ENCODE data around the gene TULP4. TPM values are rescaled to one million over a fixed set of nuclear protein-coding genes. Genes with fewer than 3 reads are reported as not detected.

TULP4 gene
- total RNA-seq, 1 experiment from 2014 or later: 82.0 TPM

DNA sequence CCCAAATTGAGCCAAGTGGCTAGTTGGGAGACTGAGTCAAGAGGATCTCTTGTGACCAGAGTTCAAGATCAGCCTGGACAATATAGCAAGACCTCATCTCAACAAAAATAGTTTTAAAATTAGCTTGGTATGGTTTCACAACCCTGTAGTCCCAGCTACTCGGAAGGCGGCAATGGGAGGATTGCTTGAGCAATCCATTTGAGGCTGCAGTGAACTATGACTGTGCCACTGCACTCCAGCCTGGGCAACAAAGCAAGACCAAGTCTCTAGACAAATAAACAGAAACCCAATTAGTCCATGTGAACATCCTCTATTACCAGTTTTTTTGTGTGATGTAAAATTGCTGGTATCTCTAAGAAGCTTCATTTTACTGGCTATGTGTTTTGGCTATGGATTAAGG is 106.2 kb downstream of the TULP4 start:
- ChIA-PET CTCF (no interaction called here), POLR2A (ENCODE audit: low non-redundant PET) (no interaction called here)
- peaks cover 8% of the 10 kb centered on the region for H3K4me1 ChIP-seq (ENCODE audit: insufficient read depth, low read length, poor library complexity, severe bottlenecking)
- H3K27me3 ChIP-seq (replicated peaks; ENCODE audit: insufficient read depth, low read depth, low read length, poor library complexity): no peaks in the 10 kb centered on the region
- peaks cover 4% of the 10 kb centered on the region for H3K9me3 ChIP-seq (ENCODE audit: low read depth, low read length, poor library complexity, severe bottlenecking)
- BruUV-seq (replicated peaks): no TSS peak
- TF ChIP-seq, protein P1, sequence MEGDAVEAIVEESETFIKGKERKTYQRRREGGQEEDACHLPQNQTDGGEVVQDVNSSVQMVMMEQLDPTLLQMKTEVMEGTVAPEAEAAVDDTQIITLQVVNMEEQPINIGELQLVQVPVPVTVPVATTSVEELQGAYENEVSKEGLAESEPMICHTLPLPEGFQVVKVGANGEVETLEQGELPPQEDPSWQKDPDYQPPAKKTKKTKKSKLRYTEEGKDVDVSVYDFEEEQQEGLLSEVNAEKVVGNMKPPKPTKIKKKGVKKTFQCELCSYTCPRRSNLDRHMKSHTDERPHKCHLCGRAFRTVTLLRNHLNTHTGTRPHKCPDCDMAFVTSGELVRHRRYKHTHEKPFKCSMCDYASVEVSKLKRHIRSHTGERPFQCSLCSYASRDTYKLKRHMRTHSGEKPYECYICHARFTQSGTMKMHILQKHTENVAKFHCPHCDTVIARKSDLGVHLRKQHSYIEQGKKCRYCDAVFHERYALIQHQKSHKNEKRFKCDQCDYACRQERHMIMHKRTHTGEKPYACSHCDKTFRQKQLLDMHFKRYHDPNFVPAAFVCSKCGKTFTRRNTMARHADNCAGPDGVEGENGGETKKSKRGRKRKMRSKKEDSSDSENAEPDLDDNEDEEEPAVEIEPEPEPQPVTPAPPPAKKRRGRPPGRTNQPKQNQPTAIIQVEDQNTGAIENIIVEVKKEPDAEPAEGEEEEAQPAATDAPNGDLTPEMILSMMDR (conservative IDR thresholded peaks at IDR 0.05; ENCODE audit: low read depth, low read length): no peak
- no peak for TF ChIP-seq EZH2 (IDR thresholded peaks at IDR 0.05; ENCODE audit: borderline replicate concordance, low read depth, low read length, poor library complexity, severe bottlenecking)
- H3K27ac ChIP-seq (ENCODE audit: low read depth, low read length, poor library complexity, severe bottlenecking): no peak overlapping the region
- intact Hi-C loops (cut with micrococcal nuclease; ENCODE audit: unreplicated experiment): no loop called here
- no peaks in the 10 kb centered on the region for H3K36me3 ChIP-seq (ENCODE audit: insufficient read depth, low read length, poor library complexity, severe bottlenecking)
- DNase-seq (ENCODE audit: low spot score): no peak
- H3K4me3 ChIP-seq (ENCODE audit: low read depth, low read length, poor library complexity, severe bottlenecking): no peak overlapping the region

DNA sequence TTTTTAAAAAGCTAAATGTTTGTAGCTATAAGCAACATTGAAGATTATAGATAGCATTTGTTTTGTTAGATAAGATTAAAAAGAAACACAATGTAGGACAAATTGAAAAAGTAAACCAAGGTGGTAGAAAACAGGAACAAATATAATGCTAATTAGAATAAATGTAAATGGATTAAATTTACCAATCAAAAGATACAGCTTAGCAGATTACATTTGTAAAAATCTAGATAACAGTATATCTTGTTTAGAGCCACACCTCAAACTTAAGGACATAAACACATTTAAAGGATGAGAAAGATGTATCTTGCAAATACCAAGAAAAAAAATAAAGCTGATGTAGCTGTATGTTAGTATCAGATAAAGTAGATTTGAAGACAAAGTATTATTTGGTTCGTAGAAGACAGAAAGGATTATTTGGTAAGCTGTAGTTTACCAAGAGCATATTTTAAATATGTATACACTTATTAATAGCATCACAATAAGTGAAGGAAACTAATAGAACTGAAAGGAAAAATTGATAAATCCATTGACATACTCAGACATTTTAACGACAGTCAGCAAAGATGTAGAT is 107.2 kb downstream of the TULP4 start:
- BruUV-seq (replicated peaks): no TSS peak
- DNase-seq (ENCODE audit: low spot score): no peak
- Histone ChIP-seq H3K36me3 (ENCODE audit: insufficient read depth, low read length, poor library complexity, severe bottlenecking) (no peaks in the 10 kb centered on the region), H3K4me1 (ENCODE audit: insufficient read depth, low read length, poor library complexity, severe bottlenecking) (peaks cover 4% of the 10 kb centered on the region), H3K9me3 (ENCODE audit: low read depth, low read length, poor library complexity, severe bottlenecking) (peaks cover 4% of the 10 kb centered on the region), H3K27ac (ENCODE audit: low read depth, low read length, poor library complexity, severe bottlenecking) (no peak overlapping the region), H3K4me3 (ENCODE audit: low read depth, low read length, poor library complexity, severe bottlenecking) (no peak overlapping the region), H3K27me3 (replicated peaks; ENCODE audit: insufficient read depth, low read depth, low read length, poor library complexity) (no peaks in the 10 kb centered on the region)
- intact Hi-C loops (cut with micrococcal nuclease; ENCODE audit: unreplicated experiment): no loop called here
- CTCF ChIA-PET: no interaction called here
- POLR2A ChIA-PET (ENCODE audit: low non-redundant PET): no interaction called here
- no peak for TF ChIP-seq EZH2 (IDR thresholded peaks at IDR 0.05; ENCODE audit: borderline replicate concordance, low read depth, low read length, poor library complexity, severe bottlenecking)
- TF ChIP-seq, protein P1 (conservative IDR thresholded peaks at IDR 0.05; ENCODE audit: low read depth, low read length): no peak

DNA sequence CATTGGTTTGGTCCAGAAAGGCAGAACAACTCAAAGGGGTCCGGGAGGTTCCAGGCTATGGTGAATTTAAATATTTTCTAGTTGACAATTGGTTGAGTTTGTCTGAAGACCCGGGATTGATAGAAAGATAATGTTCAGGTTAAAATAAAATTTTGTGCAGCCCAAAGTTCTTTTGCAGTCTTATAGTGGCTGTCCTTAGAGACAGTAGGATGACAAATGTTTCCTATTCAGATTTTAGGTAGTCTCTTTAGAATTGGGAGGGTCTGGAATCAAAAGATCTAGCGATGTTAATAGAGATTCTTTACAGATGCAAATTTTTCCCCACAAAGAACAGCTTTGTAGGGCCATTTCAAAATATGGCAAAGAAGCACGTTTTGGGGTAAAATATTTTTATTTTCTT is 109.1 kb downstream of the TULP4 start:
- Histone ChIP-seq H3K27ac (ENCODE audit: low read depth, low read length, poor library complexity, severe bottlenecking) (no peak overlapping the region), H3K9me3 (ENCODE audit: low read depth, low read length, poor library complexity, severe bottlenecking) (peaks cover 4% of the 10 kb centered on the region), H3K27me3 (replicated peaks; ENCODE audit: insufficient read depth, low read depth, low read length, poor library complexity) (no peaks in the 10 kb centered on the region), H3K4me1 (ENCODE audit: insufficient read depth, low read length, poor library complexity, severe bottlenecking) (peaks cover 4% of the 10 kb centered on the region), H3K36me3 (ENCODE audit: insufficient read depth, low read length, poor library complexity, severe bottlenecking) (no peaks in the 10 kb centered on the region), H3K4me3 (ENCODE audit: low read depth, low read length, poor library complexity, severe bottlenecking) (no peak overlapping the region)
- intact Hi-C loops (cut with micrococcal nuclease; ENCODE audit: unreplicated experiment): no loop called here
- DNase-seq (ENCODE audit: low spot score): no peak
- no TSS peak for BruUV-seq (replicated peaks)
- TF ChIP-seq, protein P1 (conservative IDR thresholded peaks at IDR 0.05; ENCODE audit: low read depth, low read length): no peak
- TF ChIP-seq EZH2 (IDR thresholded peaks at IDR 0.05; ENCODE audit: borderline replicate concordance, low read depth, low read length, poor library complexity, severe bottlenecking): no peak
- ChIA-PET POLR2A (ENCODE audit: low non-redundant PET) (no interaction called here), CTCF (no interaction called here)

Measured in A673 (cell line).